Small intestine (tissue), 7 donors: ENCODE data around the gene ZBED4. TPM values are rescaled to one million over a fixed set of nuclear protein-coding genes. Genes with fewer than 3 reads are reported as not detected.
"Not testable (repeated sequence)": the region's sequence is repeated elsewhere in the genome, so short reads cannot be mapped to it uniquely, and the experiment has no call there.

Source experiments
- DNase-seq, 2 donors: peaks; one replicate each; pipeline versions ENCODE4 v3.0.0 to v3.0.0-alpha.2; 2013
- FAIRE-seq: peaks from 2 replicates; lab custom pipeline; 2012; peaks lifted over from hg19 to GRCh38; lab: Jason Lieb, UNC
- H3K27ac ChIP-seq, 3 donors: one replicate each; pipeline ENCODE4 v1.5.1; 2013; ENCODE audit warnings: low read length in 2 of 3, mild to moderate bottlenecking in 2 of 3, control low read depth in 1 of 3, inconsistent platforms in 1 of 3, low read depth in 1 of 3, moderate library complexity in 1 of 3
- H3K27me3 ChIP-seq, 3 donors: one replicate each; pipeline ENCODE4 v1.6.1; 2013; ENCODE audit warnings: low read length in 3 of 3, inconsistent platforms in 1 of 3; ENCODE audit not compliant: control insufficient read depth in 3 of 3, insufficient read depth in 3 of 3
- H3K36me3 ChIP-seq, 3 donors: one replicate each; pipeline ENCODE4 v1.6.1; 2013; ENCODE audit warnings: low read length in 3 of 3, inconsistent platforms in 1 of 3, low read depth in 1 of 3, mild to moderate bottlenecking in 1 of 3, moderate library complexity in 1 of 3; ENCODE audit not compliant: control insufficient read depth in 3 of 3, insufficient read depth in 2 of 3
- H3K4me1 ChIP-seq, 3 donors: one replicate each; pipeline ENCODE4 v1.6.1; 2013; ENCODE audit warnings: low read length in 2 of 3, inconsistent platforms in 1 of 3, low read depth in 1 of 3, mild to moderate bottlenecking in 1 of 3, moderate library complexity in 1 of 3; ENCODE audit not compliant: control insufficient read depth in 3 of 3, insufficient read depth in 2 of 3
- H3K4me3 ChIP-seq, 3 donors: one replicate each; pipeline ENCODE4 v1.5.1; 2013; ENCODE audit warnings: low read length in 3 of 3, control low read depth in 1 of 3, inconsistent platforms in 1 of 3, low read depth in 1 of 3, mild to moderate bottlenecking in 1 of 3, moderate library complexity in 1 of 3
- H3K9me3 ChIP-seq, 2 donors: one replicate each; pipeline ENCODE4 v1.6.1; 2013; ENCODE audit warnings: low read depth in 1 of 2, low read length in 1 of 2; ENCODE audit not compliant: control insufficient read depth in 2 of 2, insufficient read depth in 1 of 2
- WGBS, 3 donors: extraction: QIAGEN DNeasy Blood & Tissue Kit; methylation state at CpG; one replicate each; pipeline ENCODE4 v1.1.7; 2013; 5-methylcytosine and 5-hydroxymethylcytosine counted together
- polyA plus RNA-seq, 4 donors: library from polyadenylated mRNA; stranded (reverse) in 3 of 4; unstranded in 1 of 4; fragments of 200-250 nt in 3 of 4; fragments of 120-200 nt in 1 of 4; gene quantifications; one replicate each; pipeline versions ENCODE4 v1.2.1 to v1.2.3, GENCODE V29; 2013
- donor health status: healthy with polysubstance abuse.
- donor health status: control.
- donor health status: control.
- donor health status: Bipolar disorder and iron deficiency.
- donor health status: healthy.

Gene ZBED4
- polyA plus RNA-seq, 4 donors: 3.2 to 12.4 (median 5.6) TPM

DNA sequence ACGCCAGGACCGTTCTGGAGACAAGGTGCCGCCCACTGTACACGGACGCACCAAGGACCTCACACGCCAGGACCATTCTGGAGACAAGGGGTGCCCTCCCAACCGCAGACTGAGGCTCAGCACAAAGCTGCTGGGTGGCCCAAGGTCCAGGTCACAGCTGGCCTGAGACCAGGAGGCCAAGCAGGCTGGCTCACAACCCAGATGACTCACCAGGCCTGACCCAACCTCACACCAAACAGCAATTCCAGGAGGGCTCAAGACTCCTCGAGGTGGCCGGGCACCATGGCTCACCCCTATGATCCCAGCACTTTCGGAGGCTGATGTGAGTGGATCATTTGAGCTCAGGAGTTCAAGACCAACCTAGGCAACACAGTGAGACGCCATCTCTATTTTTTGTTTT, 40.8 kb upstream of the ZBED4 start:
- DNase-seq (no peak), FAIRE-seq (no peak)
- WGBS, 3 donors: 92 to 94% (median 93%) methylated on average over 11 of the region's 11 CpGs
- peaks cover under 1 to 45% (median 9%) of the 10 kb centered on the region in 3 donors for H3K36me3 ChIP-seq
- no peak overlapping the region for H3K27ac ChIP-seq
- no peaks in the 10 kb centered on the region for H3K9me3 ChIP-seq
- peaks cover 0 to 2% (median 0%) of the 10 kb centered on the region in 3 donors for H3K4me1 ChIP-seq
- no peak overlapping the region for H3K4me3 ChIP-seq
- H3K27me3 ChIP-seq: no peaks in the 10 kb centered on the region

DNA sequence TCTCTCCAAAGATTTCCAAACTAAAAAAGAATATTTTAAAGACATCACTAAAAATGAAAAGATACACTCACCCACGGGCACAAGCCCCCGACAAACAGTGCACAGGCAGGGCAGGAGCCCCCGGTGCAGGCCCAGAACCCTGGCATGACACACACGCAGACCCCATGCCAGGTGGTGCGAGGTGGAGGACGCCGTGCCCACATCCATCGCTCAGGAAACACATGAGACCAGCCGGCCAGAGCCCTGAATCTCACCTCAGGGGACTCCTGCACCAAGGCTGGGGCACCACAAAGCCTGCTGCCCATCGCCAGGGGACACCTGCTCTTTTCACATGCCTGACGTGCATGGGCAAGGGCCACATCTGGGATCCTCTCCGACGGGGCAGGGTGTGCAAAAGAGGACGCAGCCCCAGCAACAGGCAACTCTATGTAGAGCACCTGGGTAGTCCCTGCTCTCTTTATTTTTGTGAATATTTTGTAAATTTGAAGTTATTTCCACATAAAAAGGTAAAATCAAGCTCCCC, 39.4 kb upstream of the ZBED4 start:
- 90 to 93% (median 90%) methylated on average over 14 of the region's 14 CpGs for WGBS, 3 donors
- H3K27me3 ChIP-seq: no peaks in the 10 kb centered on the region
- no peaks in the 10 kb centered on the region for H3K9me3 ChIP-seq
- FAIRE-seq (no peak), DNase-seq (no peak)
- peaks cover 0 to 2% (median 0%) of the 10 kb centered on the region in 3 donors for H3K4me1 ChIP-seq
- no peak overlapping the region for H3K4me3 ChIP-seq
- peaks cover 3 to 57% (median 11%) of the 10 kb centered on the region in 3 donors for H3K36me3 ChIP-seq
- no peak overlapping the region for H3K27ac ChIP-seq

DNA sequence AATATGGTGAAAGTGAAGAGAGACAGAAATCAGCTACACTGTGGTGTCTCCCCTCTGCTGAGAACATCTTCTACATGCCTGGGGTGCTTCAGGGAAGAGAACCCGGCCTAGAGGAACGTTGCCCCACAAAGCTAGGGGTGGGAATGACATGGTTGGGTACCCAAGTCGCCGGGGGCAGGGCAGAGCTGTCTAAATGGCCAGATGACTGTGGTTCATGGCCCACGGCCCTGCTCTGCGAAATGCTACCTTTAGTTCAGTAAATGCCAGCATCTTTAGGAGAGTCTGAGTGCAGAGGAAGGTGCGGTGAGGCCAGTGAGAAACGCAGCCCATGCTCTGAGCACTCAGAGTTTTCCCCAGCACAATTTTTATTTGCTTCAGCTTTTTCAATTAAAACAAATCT, 38.8 kb upstream of the ZBED4 start:
- no peak for FAIRE-seq
- Histone ChIP-seq H3K27ac (no peak overlapping the region), H3K27me3 (no peaks in the 10 kb centered on the region), H3K9me3 (no peaks in the 10 kb centered on the region), H3K4me3 (no peak overlapping the region), H3K36me3 (peaks cover 3 to 61% (median 11%) of the 10 kb centered on the region in 3 donors), H3K4me1 (peaks cover 0 to 2% (median 0%) of the 10 kb centered on the region in 3 donors)
- 78 to 82% (median 78%) methylated on average over 8 of the region's 8 CpGs for WGBS, 3 donors
- DNase-seq: no peak

DNA sequence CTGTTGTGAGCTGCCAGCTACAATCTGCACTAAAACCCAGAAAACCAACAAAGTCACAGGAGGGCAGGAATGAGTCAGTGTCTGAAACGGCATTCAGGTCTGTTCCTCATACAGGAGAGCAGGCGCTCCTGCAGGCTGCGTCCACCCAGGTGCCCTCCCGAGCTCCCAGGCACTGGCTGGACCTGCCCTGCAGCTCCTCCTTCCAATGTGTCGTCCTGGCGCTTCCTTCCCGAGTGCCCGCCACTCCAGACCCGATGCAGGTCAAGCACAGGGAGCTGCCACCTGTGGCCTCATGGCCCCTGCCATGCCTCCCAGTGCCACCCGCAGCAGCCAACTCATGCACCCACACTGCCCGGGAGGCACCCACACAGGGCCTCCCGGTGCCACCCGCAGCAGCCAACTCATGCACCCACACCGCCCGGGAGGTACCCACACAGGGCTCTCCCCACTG, 38.0 kb upstream of the ZBED4 start:
- DNase-seq (no peak), FAIRE-seq (no peak)
- WGBS, 3 donors: 74 to 82% (median 79%) methylated on average over 14 to 15 of the region's 15 CpGs
- Histone ChIP-seq H3K9me3 (no peaks in the 10 kb centered on the region), H3K27me3 (no peaks in the 10 kb centered on the region), H3K4me3 (no peak overlapping the region), H3K4me1 (peaks cover 0 to 2% (median 0%) of the 10 kb centered on the region in 3 donors), H3K27ac (no peak overlapping the region), H3K36me3 (peaks cover 8 to 68% (median 11%) of the 10 kb centered on the region in 3 donors)

DNA sequence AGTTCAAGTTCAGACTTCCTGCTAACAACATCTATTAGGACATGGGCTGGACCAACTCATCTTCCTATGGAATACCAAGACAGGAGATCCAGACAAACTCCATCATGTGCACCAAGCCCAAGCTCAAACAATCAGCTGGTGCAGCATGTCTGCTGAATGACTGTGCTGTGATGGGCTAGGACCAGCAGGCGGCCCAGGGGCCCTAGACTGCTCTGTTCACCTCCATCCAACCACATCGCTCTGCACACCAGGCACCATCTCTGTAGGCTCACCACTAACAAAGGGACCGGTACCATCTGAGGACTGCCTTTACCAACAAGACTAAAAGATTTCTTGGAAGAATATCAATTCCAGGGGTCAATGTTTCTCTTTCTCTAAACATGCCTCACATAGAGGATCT, 36.3 kb upstream of the ZBED4 start:
- H3K4me1 ChIP-seq: no peaks in the 10 kb centered on the region
- H3K27me3 ChIP-seq: no peaks in the 10 kb centered on the region
- H3K36me3 ChIP-seq: peaks cover 8 to 78% (median 14%) of the 10 kb centered on the region in 3 donors
- H3K9me3 ChIP-seq: no peaks in the 10 kb centered on the region
- no peak overlapping the region for H3K27ac ChIP-seq
- WGBS, 3 donors: 85 to 94% (median 93%) methylated on average over 3 of the region's 3 CpGs
- DNase-seq (no peak), FAIRE-seq (no peak)
- H3K4me3 ChIP-seq: no peak overlapping the region

DNA sequence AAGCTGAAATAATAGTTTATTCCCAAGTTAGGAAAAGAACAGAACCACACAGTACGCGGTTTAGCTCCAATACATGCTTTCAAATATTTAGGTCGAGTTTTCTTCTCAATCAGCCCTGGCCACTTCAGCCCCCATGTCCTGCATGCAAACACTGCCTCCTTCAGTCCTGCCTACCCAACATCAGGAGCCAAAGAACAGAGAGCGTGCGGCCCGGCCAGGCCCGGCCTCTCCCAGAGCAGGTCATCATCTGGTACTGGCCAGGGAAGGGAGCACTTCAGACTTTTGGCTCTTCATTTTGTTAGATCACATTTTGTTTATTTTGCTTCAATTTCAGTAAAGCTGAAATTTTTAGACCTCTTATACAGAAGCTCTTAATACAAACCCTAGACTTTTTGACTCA, 32.7 kb upstream of the ZBED4 start:
- no peak overlapping the region for H3K4me3 ChIP-seq
- peaks cover 0 to 9% (median 9%) of the 10 kb centered on the region in 3 donors for H3K4me1 ChIP-seq
- FAIRE-seq: no peak
- no peaks in the 10 kb centered on the region for H3K27me3 ChIP-seq
- WGBS, 3 donors: 74 to 85% (median 85%) methylated on average over 7 of the region's 7 CpGs
- no peaks in the 10 kb centered on the region for H3K9me3 ChIP-seq
- H3K27ac ChIP-seq: no peak overlapping the region
- peaks cover 12 to 83% (median 19%) of the 10 kb centered on the region in 3 donors for H3K36me3 ChIP-seq
- DNase-seq: no peak

DNA sequence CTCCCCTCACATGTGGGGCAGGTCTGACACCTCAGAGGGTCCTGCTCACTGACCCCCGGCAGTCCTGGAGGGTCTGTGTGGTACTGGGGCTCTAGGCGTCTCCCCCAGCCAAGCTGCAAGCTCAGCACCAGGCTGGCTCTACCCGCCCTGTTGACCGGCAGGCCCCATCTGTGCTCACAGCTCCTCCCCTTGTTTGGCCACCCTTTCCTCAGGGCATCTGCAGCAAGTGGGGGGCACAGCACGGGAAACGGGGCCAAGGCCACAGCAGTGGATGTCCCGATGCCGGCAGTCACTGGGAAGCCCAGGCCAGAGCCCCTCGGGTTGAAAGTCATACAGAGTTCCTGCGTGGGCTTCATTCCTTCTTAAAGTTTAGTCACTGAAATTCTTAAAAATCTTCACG, 31.9 kb upstream of the ZBED4 start:
- peaks cover 0 to 10% (median 9%) of the 10 kb centered on the region in 3 donors for H3K4me1 ChIP-seq
- H3K27me3 ChIP-seq, DNase-seq, H3K9me3 ChIP-seq, H3K27ac ChIP-seq, H3K4me3 ChIP-seq, FAIRE-seq: not testable (repeated sequence)
- 83 to 88% (median 88%) methylated on average over 11 of the region's 11 CpGs for WGBS, 3 donors
- H3K36me3 ChIP-seq: peaks cover 12 to 77% (median 17%) of the 10 kb centered on the region in 3 donors

DNA sequence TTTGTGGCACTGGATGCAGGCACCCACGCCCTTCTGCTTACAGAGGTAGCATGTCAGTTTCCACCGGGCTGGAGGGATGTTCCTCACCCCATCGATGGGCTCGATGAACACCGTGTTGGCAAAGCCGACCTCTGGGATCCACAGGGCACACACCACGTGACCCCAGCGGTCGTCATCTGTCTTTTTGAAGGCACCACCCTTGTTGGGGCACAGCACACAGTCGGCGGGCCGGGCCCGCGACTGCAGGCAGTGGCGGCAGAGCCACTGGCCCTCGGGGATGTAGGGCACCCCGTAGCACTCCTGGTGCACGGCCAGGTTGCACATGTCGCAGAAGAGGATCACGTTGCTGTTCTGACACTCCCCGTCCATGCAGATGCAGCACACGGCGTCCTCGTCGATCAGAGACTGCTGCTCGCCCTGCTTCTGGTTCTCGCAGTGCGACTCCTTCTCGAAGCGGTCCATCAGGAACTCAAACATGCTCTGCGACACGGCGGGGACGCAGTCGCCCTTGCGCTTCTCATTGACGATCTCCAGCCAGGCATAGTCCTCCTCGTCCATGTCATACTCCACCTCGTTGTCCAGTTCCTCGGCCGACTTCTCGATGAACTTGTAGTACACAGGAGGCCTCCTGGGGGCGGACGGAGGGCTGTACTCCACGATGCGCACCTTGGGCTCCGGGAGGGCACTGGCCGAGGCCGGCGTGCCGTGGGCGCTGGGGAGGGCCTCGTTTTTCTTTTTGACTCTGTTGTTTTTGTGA, 30.2 kb upstream of the ZBED4 start:
- H3K36me3 ChIP-seq: peaks cover 9 to 62% (median 10%) of the 10 kb centered on the region in 3 donors
- peaks cover 0 to 10% (median 9%) of the 10 kb centered on the region in 3 donors for H3K4me1 ChIP-seq
- H3K27ac ChIP-seq: no peak overlapping the region

More for the DNA sequence above, 30.2 kb upstream of the ZBED4 start:
- no peak overlapping the region for H3K4me3 ChIP-seq
- DNase-seq: no peak
- no peak for FAIRE-seq
- H3K27me3 ChIP-seq: no peaks in the 10 kb centered on the region
- WGBS, 3 donors: 94 to 95% (median 95%) methylated on average over 53 of the region's 53 CpGs
- no peaks in the 10 kb centered on the region for H3K9me3 ChIP-seq
